Measurements from ENCODE around the gene RASGEF1C.

Gene RASGEF1C

DNA sequence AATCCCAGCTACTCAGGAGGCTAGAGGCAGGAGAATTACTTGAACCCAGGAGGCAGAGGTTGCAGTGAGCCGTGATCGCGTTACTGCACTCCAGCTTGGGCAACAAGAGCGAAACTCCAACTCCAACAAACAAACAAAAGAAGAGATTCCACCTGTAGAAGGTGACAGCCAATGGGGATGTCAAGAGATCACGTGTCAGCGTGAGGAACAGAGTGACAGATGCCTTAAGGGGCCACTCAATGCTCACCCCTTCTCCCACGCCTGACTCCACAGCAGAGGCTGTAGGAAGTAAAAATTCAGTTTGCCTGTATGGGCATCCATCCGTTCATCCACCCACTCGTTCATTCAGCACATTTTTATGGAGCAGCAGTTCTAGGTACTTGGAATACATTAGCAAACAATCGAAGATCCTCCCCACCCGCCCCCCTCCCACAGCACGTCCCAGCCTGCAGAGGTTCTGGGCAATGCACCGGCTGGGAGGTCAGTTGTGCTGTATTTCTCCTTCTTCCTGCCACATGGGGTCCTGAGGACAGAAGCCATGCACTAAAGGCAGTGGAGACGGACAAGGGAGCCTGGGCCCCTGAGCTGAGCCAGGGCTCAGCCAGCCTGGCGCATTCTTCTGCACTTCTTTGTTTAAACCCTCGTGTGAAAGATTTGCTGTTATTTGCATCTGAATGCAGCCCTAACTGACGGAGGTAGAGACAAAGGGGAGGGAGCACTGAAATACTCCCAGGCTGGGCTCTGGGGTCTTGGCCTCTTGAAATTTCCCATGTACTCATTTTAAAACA, 126.2 kb downstream of the RASGEF1C start:
- no peak overlapping the region for H3K4me3 Mint-ChIP-seq
- peaks cover 18% of the 10 kb centered on the region for H3K27me3 Mint-ChIP-seq (ENCODE audit: low read depth)
- H3K4me1 Mint-ChIP-seq (ENCODE audit: low read depth): peaks cover 6% of the 10 kb centered on the region
- no peaks in the 10 kb centered on the region for H3K36me3 Mint-ChIP-seq (ENCODE audit: low read depth)
- no peaks in the 10 kb centered on the region for H3K9me3 Mint-ChIP-seq
- no peak overlapping the region for H3K27ac Mint-ChIP-seq

DNA sequence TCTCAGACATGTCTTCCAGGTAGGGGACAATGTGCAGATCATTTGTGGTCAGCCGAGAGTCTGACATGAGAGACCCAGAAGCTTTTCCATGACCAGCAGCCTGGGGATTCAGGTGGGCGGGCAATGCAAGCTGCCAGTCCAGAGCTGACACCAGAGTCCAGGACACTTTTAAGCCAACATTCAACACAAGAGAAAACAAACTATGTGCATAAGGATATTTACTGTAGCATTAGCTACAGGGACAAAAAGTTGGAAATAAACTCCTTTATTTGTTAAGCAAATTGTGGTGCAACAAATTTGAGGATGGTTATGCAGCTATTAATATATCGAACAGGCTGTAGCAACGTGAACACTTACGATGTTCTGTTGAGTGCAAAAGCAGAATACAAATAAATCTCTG, 127.5 kb downstream of the RASGEF1C start:
- Mint-ChIP-seq H3K4me1 (ENCODE audit: low read depth) (peaks cover 5% of the 10 kb centered on the region), H3K4me3 (no peak overlapping the region), H3K9me3 (no peaks in the 10 kb centered on the region), H3K36me3 (ENCODE audit: low read depth) (no peaks in the 10 kb centered on the region), H3K27ac (no peak overlapping the region), H3K27me3 (ENCODE audit: low read depth) (peaks cover 18% of the 10 kb centered on the region)

DNA sequence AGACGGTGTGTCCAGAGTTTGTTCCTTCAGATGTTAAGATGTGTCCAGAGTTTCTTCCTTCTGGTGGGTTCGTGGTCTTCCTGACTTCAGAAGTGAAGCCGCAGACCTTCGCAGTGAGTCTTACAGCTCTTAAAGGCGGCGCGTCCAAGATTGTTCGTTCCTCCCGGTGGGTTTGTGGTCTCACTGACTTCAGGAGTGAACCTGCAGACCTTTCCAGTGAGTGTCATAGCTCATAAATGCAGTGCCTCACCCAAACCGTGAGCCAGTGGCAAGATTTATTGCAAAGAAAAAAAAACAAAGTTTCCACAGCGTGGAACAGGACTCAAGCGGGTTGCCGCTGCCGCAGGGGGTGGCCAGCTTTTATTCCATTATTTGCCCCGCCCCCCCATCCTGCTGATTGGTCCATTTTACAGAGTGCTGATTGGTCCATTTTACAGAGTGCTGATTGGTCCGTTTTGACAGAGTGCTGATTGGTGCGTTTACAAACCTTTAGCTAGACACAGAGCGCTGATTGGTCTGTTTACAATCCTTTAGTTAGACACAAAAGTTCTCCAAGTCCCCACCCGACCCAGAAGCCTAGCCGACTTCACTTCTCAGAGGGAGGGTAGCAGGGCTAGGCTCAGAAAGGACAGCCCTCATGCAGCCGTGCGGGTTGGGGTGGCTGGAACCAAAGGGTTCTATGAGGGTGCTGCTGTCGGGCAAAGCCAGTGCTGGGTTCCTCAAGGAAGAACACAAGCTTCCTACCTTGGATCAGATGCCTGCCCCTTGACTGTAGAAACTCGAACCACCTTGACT, 128.3 kb downstream of the RASGEF1C start:
- peaks cover 1% of the 10 kb centered on the region for H3K4me1 Mint-ChIP-seq (ENCODE audit: low read depth)
- no peaks in the 10 kb centered on the region for H3K36me3 Mint-ChIP-seq (ENCODE audit: low read depth)
- H3K9me3 Mint-ChIP-seq: no peaks in the 10 kb centered on the region
- no peak overlapping the region for H3K4me3 Mint-ChIP-seq
- peaks cover 18% of the 10 kb centered on the region for H3K27me3 Mint-ChIP-seq (ENCODE audit: low read depth)
- no peak overlapping the region for H3K27ac Mint-ChIP-seq

DNA sequence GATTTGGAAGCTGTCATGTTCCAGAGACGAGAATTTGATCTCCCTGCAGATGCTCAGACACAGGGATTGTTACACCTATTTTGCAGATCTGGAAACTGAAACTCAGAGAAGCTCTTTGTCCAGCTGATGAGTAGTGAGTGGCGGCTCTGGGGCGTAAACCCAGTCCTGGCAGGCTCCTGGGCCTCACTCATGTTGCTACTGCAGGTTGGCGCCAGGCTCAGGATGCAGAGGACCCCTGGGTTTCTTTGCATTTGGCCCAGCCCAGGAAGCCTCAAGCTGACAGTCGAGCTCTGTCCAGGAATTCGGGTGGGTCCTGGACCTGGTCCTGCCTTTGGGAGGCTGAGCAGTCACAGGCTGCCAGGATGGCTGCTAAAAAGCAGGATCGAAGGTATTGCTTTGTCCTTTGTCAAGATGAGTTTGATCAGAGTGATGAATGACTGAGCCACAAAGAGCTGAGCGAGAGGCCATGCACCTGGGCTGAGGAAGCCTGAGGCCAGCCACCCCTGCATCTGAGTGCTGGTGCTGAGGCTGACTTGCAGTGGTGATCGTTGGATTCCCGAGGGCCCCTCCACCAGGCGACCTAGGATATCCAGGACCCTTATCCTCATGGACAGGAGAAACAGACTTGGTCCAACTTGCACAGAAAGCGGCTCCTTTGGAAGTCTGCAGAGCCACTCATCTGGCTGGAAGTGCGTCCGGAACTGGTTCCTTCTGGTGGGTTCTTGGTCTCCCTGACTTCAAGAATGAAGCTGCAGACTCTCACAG, 129.1 kb downstream of the RASGEF1C start:
- Mint-ChIP-seq H3K36me3 (ENCODE audit: low read depth) (no peaks in the 10 kb centered on the region), H3K27ac (no peak overlapping the region), H3K27me3 (ENCODE audit: low read depth) (peaks cover 18% of the 10 kb centered on the region), H3K4me1 (ENCODE audit: low read depth) (no peaks in the 10 kb centered on the region), H3K4me3 (no peak overlapping the region), H3K9me3 (no peaks in the 10 kb centered on the region)

DNA sequence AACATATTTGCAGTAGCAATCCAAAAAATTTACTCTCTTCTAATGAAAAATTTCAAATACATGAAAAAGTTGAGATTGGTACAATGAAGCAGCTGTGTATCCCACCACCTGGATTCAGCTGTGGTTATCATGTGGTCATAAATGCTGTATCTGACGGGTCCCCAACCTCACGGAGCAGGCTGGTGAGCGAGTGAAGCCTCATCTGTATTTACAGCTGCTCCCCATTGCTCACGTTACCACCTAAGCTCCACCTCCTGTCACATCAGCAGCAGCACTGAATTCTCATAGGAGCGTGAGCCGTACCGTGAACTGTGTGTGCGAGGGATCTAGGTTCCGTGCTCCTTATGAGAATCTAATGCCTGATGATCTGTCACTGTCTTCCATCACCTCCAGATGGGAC, 130.7 kb downstream of the RASGEF1C start:
- H3K9me3 Mint-ChIP-seq: peaks cover 5% of the 10 kb centered on the region
- H3K36me3 Mint-ChIP-seq (ENCODE audit: low read depth): no peaks in the 10 kb centered on the region
- H3K4me1 Mint-ChIP-seq (ENCODE audit: low read depth): no peaks in the 10 kb centered on the region
- H3K4me3 Mint-ChIP-seq: no peak overlapping the region
- no peak overlapping the region for H3K27ac Mint-ChIP-seq
- H3K27me3 Mint-ChIP-seq (ENCODE audit: low read depth): peaks cover 31% of the 10 kb centered on the region

DNA sequence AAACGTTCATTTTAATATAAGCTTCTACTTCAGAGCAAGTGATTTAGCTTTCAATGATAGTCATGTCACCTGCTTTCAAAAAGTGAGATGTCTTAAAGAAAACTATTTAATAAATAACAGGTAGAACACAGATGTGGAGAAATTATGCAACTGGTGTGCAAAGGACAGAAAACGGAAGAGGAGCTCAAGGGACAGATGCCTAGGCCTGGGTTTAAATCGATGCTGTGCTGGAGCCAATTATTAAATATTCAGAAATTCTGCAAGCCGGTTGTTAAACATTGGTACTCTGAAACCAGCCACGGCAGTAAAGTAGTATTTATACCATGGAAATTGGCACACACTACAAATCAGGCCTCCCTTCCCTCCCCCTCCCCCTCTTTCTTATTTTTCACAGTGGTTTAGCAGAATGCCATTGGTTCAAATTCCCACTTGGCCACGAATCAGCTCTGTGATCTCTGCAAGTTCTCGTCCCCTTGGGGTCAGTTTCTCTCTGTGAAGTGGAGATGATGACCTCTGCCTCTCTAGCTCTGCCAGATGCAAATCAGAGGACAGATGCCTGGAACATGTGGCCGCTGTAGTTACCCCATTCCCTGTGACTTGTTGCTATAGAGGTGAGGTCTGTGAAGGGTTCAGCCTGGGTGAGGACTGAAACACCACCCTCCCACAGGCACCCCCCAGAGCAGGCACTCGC, 131.3 kb downstream of the RASGEF1C start:
- Mint-ChIP-seq H3K36me3 (ENCODE audit: low read depth) (no peaks in the 10 kb centered on the region), H3K9me3 (peaks cover 7% of the 10 kb centered on the region), H3K4me3 (no peak overlapping the region), H3K27ac (no peak overlapping the region), H3K27me3 (ENCODE audit: low read depth) (peaks cover 34% of the 10 kb centered on the region), H3K4me1 (ENCODE audit: low read depth) (peaks cover 2% of the 10 kb centered on the region)

DNA sequence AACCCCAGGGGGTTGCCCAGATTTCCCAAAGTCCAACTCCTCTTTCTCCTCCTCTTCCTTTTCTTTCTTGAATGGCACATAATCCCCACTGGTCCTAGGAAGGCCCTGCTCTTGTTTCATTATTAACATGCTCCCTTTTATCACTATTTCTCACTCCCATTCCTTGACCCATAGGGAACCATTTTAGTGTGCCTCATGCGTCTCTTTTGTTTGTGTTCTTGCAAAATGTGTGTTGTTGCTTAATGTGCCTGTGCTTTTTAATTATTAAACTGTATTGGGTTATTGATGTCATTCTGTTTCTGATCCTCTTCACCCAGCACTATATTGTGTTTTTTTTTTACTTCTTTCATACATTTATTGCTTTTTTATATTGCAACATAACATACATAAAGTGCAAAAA, 133.3 kb downstream of the RASGEF1C start:
- H3K36me3 Mint-ChIP-seq (ENCODE audit: low read depth): peaks cover 1% of the 10 kb centered on the region
- no peak overlapping the region for H3K27ac Mint-ChIP-seq
- peaks cover 38% of the 10 kb centered on the region for H3K27me3 Mint-ChIP-seq (ENCODE audit: low read depth)
- peaks cover 8% of the 10 kb centered on the region for H3K4me1 Mint-ChIP-seq (ENCODE audit: low read depth)
- H3K9me3 Mint-ChIP-seq: peaks cover 11% of the 10 kb centered on the region
- no peak overlapping the region for H3K4me3 Mint-ChIP-seq

DNA sequence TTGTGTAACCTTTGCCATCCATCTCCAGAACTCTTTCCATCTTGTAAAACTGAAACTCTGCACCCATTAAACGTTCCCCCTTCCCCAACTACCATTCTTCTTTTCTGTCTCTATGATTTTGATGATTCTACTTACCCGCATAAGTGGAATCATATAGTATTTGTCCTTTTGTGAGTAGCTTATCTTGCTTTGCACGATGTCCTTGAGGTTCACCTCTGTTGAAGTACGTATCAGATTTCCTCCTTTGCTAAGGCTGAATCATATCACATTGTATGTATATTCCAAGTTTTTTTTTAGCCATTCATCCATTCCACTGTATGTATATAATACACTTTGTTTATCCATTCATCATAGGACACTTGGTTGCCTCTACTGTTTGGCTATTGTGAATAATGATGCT, 134.5 kb downstream of the RASGEF1C start:
- Mint-ChIP-seq H3K36me3 (ENCODE audit: low read depth) (peaks cover 1% of the 10 kb centered on the region), H3K4me1 (ENCODE audit: low read depth) (peaks cover 10% of the 10 kb centered on the region), H3K27ac (no peak overlapping the region), H3K27me3 (ENCODE audit: low read depth) (peaks cover 40% of the 10 kb centered on the region), H3K4me3 (no peak overlapping the region), H3K9me3 (peaks cover 11% of the 10 kb centered on the region)

DNA sequence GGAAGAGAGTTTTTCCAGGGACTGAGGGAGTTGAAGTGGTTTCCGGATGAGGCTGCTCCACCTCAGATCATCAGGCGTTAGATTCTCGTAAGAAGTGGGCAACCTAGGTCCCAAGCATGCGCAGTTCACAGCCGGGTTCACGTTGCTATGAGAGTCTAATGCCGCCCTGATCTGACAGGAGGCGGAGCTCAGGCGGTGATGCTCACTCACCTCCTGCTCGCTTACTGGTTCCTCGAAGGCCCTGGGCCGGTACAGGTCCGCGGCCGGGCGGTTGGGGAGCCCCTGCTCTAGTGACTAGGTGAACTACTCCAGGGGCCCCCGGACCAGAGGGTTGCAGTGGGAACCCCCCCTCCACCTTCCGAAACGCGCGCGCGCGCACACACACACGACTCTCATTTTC, 136.5 kb downstream of the RASGEF1C start:
- peaks cover 11% of the 10 kb centered on the region for H3K9me3 Mint-ChIP-seq
- H3K27me3 Mint-ChIP-seq (ENCODE audit: low read depth): peaks cover 47% of the 10 kb centered on the region
- H3K27ac Mint-ChIP-seq: no peak overlapping the region
- H3K36me3 Mint-ChIP-seq (ENCODE audit: low read depth): peaks cover 1% of the 10 kb centered on the region
- H3K4me1 Mint-ChIP-seq (ENCODE audit: low read depth): peaks cover 10% of the 10 kb centered on the region
- peak overlapping the region; percentile 55 for H3K4me3 Mint-ChIP-seq

DNA sequence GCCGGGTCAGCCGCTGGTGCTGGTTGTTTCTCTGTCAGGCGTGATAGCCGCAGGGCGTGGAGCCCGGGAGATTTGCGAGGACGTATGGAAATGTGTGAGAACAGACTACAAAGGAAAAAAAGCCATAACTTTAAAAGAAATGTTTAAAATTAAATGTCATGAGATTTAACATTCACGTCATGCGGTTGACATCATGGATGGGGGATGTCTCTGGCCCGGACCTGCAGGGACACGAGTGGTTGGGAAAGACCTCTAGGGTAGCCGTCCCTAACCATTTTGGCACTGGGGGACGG, 136.8 kb downstream of the RASGEF1C start:
- Mint-ChIP-seq H3K9me3 (peaks cover 11% of the 10 kb centered on the region), H3K27me3 (ENCODE audit: low read depth) (peaks cover 50% of the 10 kb centered on the region), H3K4me1 (ENCODE audit: low read depth) (peaks cover 10% of the 10 kb centered on the region), H3K4me3 (peak overlapping the region; percentile 55), H3K27ac (no peak overlapping the region), H3K36me3 (ENCODE audit: low read depth) (peaks cover 1% of the 10 kb centered on the region)

DNA sequence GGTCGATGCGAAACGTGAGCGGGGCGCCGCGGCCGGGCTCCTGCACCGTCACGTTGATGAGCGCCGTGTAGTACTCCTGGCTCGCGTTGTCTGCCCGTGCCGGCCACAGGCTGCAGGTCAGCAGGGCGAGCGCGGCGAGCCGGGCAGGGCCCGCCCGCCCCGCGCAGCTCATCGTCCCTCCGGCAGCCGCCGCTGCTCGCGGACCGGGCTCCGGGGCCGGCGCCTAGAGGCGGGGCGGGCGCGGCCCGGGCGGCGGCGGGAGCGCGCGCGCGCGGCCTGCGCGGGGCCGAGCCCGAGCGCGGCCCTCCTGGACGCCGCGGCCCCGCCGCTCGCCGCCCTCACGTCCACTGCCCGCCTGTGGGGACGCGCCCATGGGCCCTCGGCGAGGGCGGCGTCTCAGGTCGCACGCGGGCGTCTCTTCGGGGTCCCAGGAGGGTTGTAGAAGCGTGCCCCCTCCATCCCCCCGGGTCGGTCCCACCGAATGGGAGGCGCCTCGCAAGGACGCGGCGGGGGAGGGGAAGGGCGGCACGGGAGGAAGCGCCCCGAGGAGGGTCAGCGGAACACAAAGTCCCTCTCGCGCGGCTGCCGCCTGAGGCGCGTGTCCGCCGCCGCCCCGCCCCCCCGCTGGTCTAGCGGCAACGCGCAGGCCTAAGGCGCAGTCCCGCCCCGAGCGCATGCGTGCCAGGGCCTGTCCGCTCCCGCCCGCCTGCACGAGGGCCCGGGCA, 137.3 kb downstream of the RASGEF1C start, which contains the start of gene RNF130:
RNF130 (minus strand) TSS at position 229 of the 725 bp plus-strand sequence; CDS start at position 172, 57 bp downstream.
- peaks cover 10% of the 10 kb centered on the region for H3K4me1 Mint-ChIP-seq (ENCODE audit: low read depth)

DNA sequence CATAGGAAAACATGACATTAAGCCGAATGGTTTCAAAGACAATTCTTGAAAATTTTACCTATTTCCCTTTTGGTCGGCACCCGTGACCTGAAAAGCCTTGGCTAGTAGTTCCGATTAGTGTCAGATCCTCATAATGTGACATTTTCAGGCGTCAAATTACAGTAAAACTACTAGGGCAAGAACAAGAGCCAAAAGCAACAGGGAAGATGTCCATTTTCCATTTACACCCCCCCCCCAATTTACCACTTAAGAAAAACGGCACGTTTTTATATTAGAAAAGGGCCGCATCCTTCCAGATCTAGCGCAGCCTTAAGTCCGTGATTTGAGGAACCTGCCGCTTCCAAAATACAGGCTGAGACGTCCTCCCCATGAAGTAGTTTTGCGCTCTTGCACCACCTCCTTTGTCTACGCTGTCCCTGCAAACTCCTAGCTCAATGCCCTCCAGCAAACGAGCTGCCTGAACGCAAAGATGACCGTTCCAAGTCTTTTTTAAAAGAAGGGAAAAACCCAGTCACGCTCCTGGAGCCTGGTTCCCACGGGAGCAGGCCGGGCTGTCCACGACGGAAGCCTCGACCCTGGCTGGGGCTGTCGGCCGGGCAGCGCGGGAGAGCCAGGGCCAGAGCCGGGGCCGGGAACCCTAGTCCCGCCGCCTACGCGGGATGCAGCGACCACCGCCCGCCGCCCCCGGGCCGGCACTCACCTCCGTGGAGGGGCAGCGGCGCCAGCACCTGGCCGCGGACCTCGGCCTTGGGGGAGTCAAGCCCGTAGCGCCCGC, 138.1 kb downstream of the RASGEF1C start:
- peak overlapping the region; percentile 78 for H3K4me3 Mint-ChIP-seq
- H3K4me1 Mint-ChIP-seq (ENCODE audit: low read depth): peaks cover 10% of the 10 kb centered on the region
- no peak overlapping the region for H3K27ac Mint-ChIP-seq
- H3K27me3 Mint-ChIP-seq (ENCODE audit: low read depth): peaks cover 52% of the 10 kb centered on the region
- H3K36me3 Mint-ChIP-seq (ENCODE audit: low read depth): peaks cover 1% of the 10 kb centered on the region
- peaks cover 11% of the 10 kb centered on the region for H3K9me3 Mint-ChIP-seq

More for the DNA sequence above, 137.3 kb downstream of the RASGEF1C start, which contains the start of gene RNF130:
- H3K36me3 Mint-ChIP-seq (ENCODE audit: low read depth): peaks cover 1% of the 10 kb centered on the region
- peaks cover 11% of the 10 kb centered on the region for H3K9me3 Mint-ChIP-seq
- H3K27ac Mint-ChIP-seq: no peak within 1 kb of the TSS
- H3K27me3 Mint-ChIP-seq (ENCODE audit: low read depth): peaks cover 52% of the 10 kb centered on the region
- peak within 1 kb of the TSS; percentile 78 for H3K4me3 Mint-ChIP-seq
